Measurements from ENCODE around the gene FAM210A.

GRCh38 chr18:13621886-13622619 is 104.3 kb downstream of the FAM210A start:
- TF ChIP-seq, protein P1, sequence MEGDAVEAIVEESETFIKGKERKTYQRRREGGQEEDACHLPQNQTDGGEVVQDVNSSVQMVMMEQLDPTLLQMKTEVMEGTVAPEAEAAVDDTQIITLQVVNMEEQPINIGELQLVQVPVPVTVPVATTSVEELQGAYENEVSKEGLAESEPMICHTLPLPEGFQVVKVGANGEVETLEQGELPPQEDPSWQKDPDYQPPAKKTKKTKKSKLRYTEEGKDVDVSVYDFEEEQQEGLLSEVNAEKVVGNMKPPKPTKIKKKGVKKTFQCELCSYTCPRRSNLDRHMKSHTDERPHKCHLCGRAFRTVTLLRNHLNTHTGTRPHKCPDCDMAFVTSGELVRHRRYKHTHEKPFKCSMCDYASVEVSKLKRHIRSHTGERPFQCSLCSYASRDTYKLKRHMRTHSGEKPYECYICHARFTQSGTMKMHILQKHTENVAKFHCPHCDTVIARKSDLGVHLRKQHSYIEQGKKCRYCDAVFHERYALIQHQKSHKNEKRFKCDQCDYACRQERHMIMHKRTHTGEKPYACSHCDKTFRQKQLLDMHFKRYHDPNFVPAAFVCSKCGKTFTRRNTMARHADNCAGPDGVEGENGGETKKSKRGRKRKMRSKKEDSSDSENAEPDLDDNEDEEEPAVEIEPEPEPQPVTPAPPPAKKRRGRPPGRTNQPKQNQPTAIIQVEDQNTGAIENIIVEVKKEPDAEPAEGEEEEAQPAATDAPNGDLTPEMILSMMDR (IDR thresholded peaks at IDR 0.05): no peak
- no peak for TF ChIP-seq POLR2AphosphoS5 (IDR thresholded peaks at IDR 0.05)
